Astrocyte (in vitro differentiated cells and primary cell): ENCODE data around the gene HBZ.

Experiments
- EZH2 ChIP-seq: IDR thresholded peaks from 2 replicates; pipeline ENCODE4 v1.6.1; 2012; ENCODE audit warnings: mild to moderate bottlenecking, low read length, inconsistent platforms; ENCODE audit not compliant: insufficient read depth
- TF ChIP-seq, protein P1 (sequence below): IDR thresholded peaks from 2 replicates; pipeline ENCODE4 v1.5.1; 2011; ENCODE audit warnings: low read depth, mild to moderate bottlenecking, inconsistent platforms, low read length, moderate library complexity; ENCODE audit not compliant: insufficient read depth

DNA sequence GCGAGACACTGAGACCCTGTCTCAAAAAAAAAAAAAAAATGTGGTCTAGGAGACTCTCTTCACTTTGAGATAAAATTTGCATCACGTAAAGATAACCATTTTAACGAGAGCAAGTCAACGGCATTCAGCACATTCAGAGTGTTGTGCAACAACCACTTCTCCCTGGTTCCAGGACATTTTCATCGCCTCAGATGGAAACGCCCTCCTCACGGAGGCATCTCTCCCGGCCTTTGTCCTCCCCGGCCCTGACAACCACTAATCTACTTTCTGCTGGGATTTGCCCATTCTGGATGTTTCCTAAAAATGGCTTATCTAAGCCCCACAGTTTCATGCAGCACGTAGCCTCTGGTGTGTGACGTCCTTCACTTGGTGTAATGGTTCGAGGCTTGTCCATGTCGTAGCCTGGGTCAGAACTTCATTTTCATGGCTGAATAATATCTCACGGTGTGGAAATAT, 7.6 kb upstream of the HBZ start:
- TF ChIP-seq, protein P1, sequence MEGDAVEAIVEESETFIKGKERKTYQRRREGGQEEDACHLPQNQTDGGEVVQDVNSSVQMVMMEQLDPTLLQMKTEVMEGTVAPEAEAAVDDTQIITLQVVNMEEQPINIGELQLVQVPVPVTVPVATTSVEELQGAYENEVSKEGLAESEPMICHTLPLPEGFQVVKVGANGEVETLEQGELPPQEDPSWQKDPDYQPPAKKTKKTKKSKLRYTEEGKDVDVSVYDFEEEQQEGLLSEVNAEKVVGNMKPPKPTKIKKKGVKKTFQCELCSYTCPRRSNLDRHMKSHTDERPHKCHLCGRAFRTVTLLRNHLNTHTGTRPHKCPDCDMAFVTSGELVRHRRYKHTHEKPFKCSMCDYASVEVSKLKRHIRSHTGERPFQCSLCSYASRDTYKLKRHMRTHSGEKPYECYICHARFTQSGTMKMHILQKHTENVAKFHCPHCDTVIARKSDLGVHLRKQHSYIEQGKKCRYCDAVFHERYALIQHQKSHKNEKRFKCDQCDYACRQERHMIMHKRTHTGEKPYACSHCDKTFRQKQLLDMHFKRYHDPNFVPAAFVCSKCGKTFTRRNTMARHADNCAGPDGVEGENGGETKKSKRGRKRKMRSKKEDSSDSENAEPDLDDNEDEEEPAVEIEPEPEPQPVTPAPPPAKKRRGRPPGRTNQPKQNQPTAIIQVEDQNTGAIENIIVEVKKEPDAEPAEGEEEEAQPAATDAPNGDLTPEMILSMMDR: no peak
- no peak for TF ChIP-seq EZH2
